Activated T-helper 1 cell treated with anti-CD3 and anti-CD28 coated beads, Interleukin-12 subunit alpha, Interleukin-12 subunit beta, Interleukin-2, Interleukin-4 antibody, amounts not matched to agents 30 ng/mL and 10 ng/mL and 1 ng/mL, durations not matched to agents 14 hours and 24 hours and 36 hours (primary cell): ENCODE data around the gene GID4. TPM values are rescaled to one million over a fixed set of nuclear protein-coding genes. Genes with fewer than 3 reads are reported as not detected.
A peak's percentile ranks its signal among the peaks of the same experiment; 100 is the strongest.

Experiments
- DNase-seq: peaks from one replicate; pipeline ENCODE4 v3.0.0; 2021; ENCODE audit warnings: low spot score
- H3K27ac Mint-ChIP-seq: one replicate; pipeline ENCODE4 v1.8.0; 2021; ENCODE audit warnings: mild to moderate bottlenecking, mixed read lengths
- H3K27me3 Mint-ChIP-seq: one replicate; pipeline ENCODE4 v1.8.0; 2022; ENCODE audit warnings: mild to moderate bottlenecking, moderate library complexity, mixed read lengths; ENCODE audit not compliant: insufficient read depth
- H3K36me3 Mint-ChIP-seq: one replicate; pipeline ENCODE4 v1.8.0; 2021; ENCODE audit warnings: low read depth, mixed read lengths
- H3K4me1 Mint-ChIP-seq: one replicate; pipeline ENCODE4 v1.8.0; 2021; ENCODE audit warnings: low read depth, mixed read lengths
- H3K4me3 Mint-ChIP-seq: one replicate; pipeline ENCODE4 v1.8.0; 2021; ENCODE audit warnings: mild to moderate bottlenecking, moderate library complexity, mixed read lengths
- H3K9me3 Mint-ChIP-seq: one replicate; pipeline ENCODE4 v1.8.0; 2021; ENCODE audit warnings: mixed read lengths
- intact Hi-C: fragments of 100-400 bp; cut with micrococcal nuclease; formaldehyde crosslinking; loops from one replicate; pipeline ENCODE4 v1.15.1; 2024
- total RNA-seq: library from RNA; stranded (reverse); gene quantifications from 2 replicates; pipeline ENCODE4 v1.2.3, GENCODE V29; 2022

The GID4 gene
- total RNA-seq, 1 donor from 2014 or later, result 9.6 TPM

GRCh38 chr17:18071751-18072150 is 32.5 kb downstream of the GID4 start:
- no peaks in the 10 kb centered on the region for H3K9me3 Mint-ChIP-seq
- no peaks in the 10 kb centered on the region for H3K4me1 Mint-ChIP-seq
- peaks cover 9% of the 10 kb centered on the region for H3K27me3 Mint-ChIP-seq
- intact Hi-C loops, result no loop called here
- H3K27ac Mint-ChIP-seq, result no peak overlapping the region
- no peak overlapping the region for H3K4me3 Mint-ChIP-seq
- no peak for DNase-seq
- H3K36me3 Mint-ChIP-seq, result no peaks in the 10 kb centered on the region

DNA sequence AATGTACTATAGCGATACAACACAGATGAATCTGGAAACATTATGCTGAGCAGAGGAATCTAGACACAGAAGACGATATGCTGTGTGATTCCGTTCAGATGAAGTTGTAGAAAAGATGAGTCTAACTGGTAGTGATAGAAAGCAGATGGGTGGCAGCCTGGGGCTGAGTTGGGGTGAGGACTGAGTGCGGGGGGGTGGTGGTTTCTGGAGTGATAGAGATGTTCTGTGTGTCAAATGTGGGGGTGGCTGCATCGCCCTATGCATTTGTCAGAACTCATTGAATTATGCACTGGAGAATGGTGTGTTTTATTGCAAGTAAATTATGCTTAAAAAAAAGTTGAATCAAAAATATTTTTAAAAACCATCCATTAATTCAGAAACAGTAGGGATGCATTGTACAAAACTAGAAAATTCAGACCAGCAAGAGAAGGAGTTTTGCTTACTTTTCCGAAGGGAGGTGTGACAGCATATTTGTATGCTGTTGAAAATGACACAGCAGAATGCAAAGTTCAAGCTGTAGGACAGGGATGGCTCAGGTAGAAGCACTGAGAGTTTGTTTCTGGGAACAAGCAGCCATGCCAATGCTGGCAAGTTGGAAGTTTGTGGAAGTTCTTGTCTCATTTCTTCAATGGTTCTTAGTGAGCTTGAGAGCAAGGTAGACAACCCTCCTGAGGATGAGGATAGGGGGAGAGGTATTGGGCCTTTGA is 35.5 kb downstream of the GID4 start:
- intact Hi-C loops, result no loop called here
- no peaks in the 10 kb centered on the region for H3K9me3 Mint-ChIP-seq
- H3K4me1 Mint-ChIP-seq, result no peaks in the 10 kb centered on the region

GRCh38 chr17:18076936-18077335 is 37.7 kb downstream of the GID4 start:
- intact Hi-C loops, result no loop called here
- DNase-seq, result no peak
- Mint-ChIP-seq H3K4me3 (no peak overlapping the region), H3K36me3 (no peaks in the 10 kb centered on the region), H3K27me3 (peaks cover 8% of the 10 kb centered on the region), H3K27ac (no peak overlapping the region), H3K9me3 (no peaks in the 10 kb centered on the region), H3K4me1 (no peaks in the 10 kb centered on the region)

More for the DNA sequence above, 35.5 kb downstream of the GID4 start:
- H3K36me3 Mint-ChIP-seq, result no peaks in the 10 kb centered on the region
- no peak for DNase-seq
- H3K27me3 Mint-ChIP-seq, result peaks cover 13% of the 10 kb centered on the region
- H3K27ac Mint-ChIP-seq, result no peak overlapping the region
- no peak overlapping the region for H3K4me3 Mint-ChIP-seq

DNA sequence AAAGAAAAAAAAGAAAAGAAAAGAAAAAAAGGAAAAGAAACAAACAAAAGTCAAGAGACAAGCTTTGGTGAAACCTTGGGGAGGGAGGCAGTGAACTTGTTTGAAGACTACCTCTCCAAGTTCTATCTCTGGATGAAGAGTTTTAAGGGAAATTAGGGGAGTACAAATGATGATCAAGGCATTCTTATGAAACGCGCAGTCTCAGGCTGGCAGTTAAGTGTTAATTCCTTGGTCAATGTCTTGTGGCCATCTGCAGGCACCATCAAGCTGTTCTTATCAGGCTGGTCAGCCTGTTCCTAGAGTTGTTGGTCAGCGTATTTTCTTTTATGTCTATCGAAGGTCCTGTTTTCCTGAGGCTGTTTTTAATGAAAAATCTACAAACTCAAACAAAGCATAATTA is 40.3 kb downstream of the GID4 start:
- no peaks in the 10 kb centered on the region for H3K4me1 Mint-ChIP-seq
- peaks cover 8% of the 10 kb centered on the region for H3K27me3 Mint-ChIP-seq
- intact Hi-C loops, result no loop called here
- no peaks in the 10 kb centered on the region for H3K9me3 Mint-ChIP-seq
- H3K36me3 Mint-ChIP-seq, result no peaks in the 10 kb centered on the region
- DNase-seq, result no peak
- H3K4me3 Mint-ChIP-seq, result no peak overlapping the region
- no peak overlapping the region for H3K27ac Mint-ChIP-seq

DNA sequence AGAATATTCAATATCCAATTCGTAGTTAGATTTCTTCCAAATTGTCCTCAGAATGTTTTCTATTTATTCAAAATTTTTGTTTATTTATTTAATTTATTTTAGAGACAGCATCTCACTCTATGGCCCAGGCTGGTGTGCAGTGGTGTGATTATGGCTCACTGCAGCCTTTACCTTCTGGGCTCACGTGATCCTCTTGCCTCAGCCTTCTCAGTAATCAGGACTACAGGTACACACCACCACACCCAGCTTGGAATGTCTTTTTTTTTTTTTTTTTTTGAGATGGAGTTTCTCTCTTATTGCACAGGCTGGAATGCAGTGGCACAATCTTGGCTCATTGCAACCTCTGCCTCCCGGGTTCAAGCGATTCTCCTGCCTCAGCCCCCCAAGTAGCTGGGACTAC is 45.0 kb downstream of the GID4 start:
- intact Hi-C loops, result no loop called here
- H3K27me3 Mint-ChIP-seq, result peaks cover 4% of the 10 kb centered on the region
- H3K9me3 Mint-ChIP-seq, result no peaks in the 10 kb centered on the region
- no peak overlapping the region for H3K4me3 Mint-ChIP-seq
- H3K4me1 Mint-ChIP-seq, result peaks cover 10% of the 10 kb centered on the region
- peaks cover 2% of the 10 kb centered on the region for H3K36me3 Mint-ChIP-seq
- H3K27ac Mint-ChIP-seq, result no peak overlapping the region
- no peak for DNase-seq

DNA sequence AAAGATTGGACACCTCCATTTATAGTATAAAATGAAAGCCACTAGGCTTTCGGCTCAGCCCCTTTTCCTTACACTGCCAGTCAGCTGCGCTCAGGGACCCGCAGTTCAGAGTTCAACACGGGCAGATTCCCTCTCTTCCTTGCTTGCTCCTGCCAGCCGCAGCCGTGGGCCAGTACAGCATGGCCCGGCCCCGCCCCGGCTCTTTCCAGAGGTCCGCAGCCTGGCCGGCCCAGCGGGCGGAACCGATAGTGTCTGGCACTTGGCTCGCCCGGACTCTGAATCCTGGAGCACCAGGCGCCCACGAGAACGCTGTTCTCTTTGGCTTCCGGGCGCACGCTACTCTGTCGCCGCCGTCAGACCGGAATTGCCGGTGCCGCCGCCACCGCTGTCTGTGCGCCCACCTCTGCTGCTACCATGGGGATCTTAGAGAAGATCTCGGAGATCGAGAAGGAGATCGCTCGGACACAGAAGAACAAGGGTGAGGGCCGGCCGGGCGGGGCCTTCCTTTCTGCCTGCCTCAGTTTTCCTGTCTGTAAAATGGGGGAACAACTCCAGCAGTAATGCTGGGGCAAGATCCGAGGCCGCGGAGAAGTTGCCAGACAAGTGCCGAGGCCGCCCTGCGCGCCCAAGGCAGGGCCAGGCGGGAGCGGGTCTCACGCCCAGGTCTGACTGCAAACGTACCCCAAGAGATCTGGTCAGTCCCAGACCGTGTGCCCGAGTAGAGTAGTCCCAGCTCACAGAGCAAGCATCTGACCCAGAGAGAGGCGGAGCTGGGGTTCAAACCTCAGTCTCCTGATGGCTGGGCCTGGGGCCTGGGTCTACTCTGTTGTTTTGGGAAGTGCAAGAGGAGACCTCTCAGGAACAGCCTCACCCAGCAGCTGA is 48.6 kb downstream of the GID4 start, which contains the start of gene DRG2:
Gene DRG2 (plus strand): TSS at position 339 of the 882 bp plus-strand sequence. CDS start 76 bp downstream, at position 415.
- Mint-ChIP-seq H3K27ac (peak within 1 kb of the TSS; percentile 96), H3K27me3 (no peaks in the 10 kb centered on the region), H3K36me3 (peaks cover 8% of the 10 kb centered on the region), H3K4me1 (peaks cover 17% of the 10 kb centered on the region), H3K9me3 (no peaks in the 10 kb centered on the region), H3K4me3 (peak within 1 kb of the TSS; percentile 95)
- peak; percentile 84 for DNase-seq
- intact Hi-C loops, result loop anchor here (1.0 to 5.0 kb wide), 8 partner anchors 49 to 396 kb away; partner anchors contain the start of genes ALKBH5, ATPAF2, DRC3 and GID4

DNA sequence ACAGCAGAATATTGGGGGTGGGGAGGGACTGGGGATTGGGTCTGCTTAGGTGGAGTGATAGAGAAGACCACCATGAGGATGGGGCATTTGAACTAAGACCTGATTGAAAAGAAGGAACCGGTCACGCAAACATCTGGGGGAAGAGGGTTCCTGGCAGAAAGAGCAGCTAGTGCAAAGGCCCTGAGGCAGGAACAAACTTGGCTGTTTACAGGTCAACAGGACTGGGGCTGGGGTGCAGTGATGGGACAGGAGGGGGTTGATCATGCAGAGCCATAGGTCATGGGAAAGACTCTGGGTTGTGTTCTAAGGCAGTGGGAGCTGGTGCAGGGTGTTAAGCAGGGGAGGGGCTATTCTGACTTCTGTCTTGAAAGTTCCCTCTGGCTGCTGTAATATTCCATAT is 50.4 kb downstream of the GID4 start:
- peaks cover 17% of the 10 kb centered on the region for H3K4me1 Mint-ChIP-seq
- intact Hi-C loops, result loop anchor here (5.0 kb wide), 3 partner anchors 138 to 397 kb away; partner anchors contain the start of gene LLGL1
- no peaks in the 10 kb centered on the region for H3K9me3 Mint-ChIP-seq
- no peak for DNase-seq
- H3K36me3 Mint-ChIP-seq, result peaks cover 19% of the 10 kb centered on the region
- H3K27ac Mint-ChIP-seq, result peak overlapping the region; percentile 4
- H3K4me3 Mint-ChIP-seq, result peak overlapping the region; percentile 95
- H3K27me3 Mint-ChIP-seq, result no peaks in the 10 kb centered on the region

DNA sequence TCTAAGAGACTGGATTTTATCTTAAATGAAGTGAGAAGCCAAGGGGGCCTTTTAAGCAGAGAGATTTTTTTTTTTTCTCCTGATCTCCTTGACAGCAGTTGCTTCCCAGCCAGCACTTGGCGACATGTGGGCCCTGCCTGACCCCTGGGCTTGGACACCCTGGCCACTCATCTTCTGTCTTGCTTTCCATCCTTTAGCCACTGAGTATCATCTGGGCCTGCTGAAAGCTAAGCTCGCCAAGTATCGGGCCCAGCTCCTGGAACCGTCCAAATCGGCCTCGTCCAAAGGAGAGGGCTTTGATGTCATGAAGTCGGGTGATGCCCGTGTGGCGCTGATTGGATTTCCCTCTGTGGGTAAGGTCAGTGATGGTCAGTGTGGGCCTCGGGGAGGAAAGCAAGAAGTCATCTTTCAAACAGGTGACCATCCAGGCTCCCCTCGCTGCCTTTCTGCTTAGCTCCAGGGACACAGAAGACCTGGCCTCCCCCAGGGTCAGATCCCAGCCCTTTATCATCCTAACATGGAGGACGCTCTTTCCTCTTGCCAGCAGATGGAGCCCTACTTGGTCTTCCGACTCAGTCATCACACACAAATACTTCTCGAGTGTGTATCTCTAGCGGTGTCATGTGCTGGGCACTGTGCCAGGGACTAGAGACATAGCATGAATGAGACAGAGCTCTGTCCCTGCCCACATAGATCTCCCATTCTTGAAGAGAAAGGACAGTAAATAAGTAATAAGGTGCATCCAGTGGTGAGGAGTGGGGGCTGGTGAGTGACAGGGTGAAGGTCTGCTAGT is 54.6 kb downstream of the GID4 start:
- DNase-seq, result no peak
- peaks cover 32% of the 10 kb centered on the region for H3K36me3 Mint-ChIP-seq
- H3K27ac Mint-ChIP-seq, result no peak overlapping the region
- peaks cover 12% of the 10 kb centered on the region for H3K4me1 Mint-ChIP-seq
- H3K9me3 Mint-ChIP-seq, result no peaks in the 10 kb centered on the region
- H3K4me3 Mint-ChIP-seq, result no peak overlapping the region
- no peaks in the 10 kb centered on the region for H3K27me3 Mint-ChIP-seq
- intact Hi-C loops, result no loop called here

GRCh38 chr17:18094409-18094807 is 55.2 kb downstream of the GID4 start:
- DNase-seq, result no peak
- intact Hi-C loops, result no loop called here
- Mint-ChIP-seq H3K36me3 (peaks cover 35% of the 10 kb centered on the region), H3K27me3 (no peaks in the 10 kb centered on the region), H3K27ac (no peak overlapping the region), H3K4me1 (peaks cover 6% of the 10 kb centered on the region), H3K9me3 (no peaks in the 10 kb centered on the region), H3K4me3 (no peak overlapping the region)

GRCh38 chr17:18099516-18099915 is 60.3 kb downstream of the GID4 start:
- intact Hi-C loops, result no loop called here
- H3K4me3 Mint-ChIP-seq, result no peak overlapping the region
- H3K4me1 Mint-ChIP-seq, result no peaks in the 10 kb centered on the region
- H3K27ac Mint-ChIP-seq, result no peak overlapping the region
- no peaks in the 10 kb centered on the region for H3K27me3 Mint-ChIP-seq
- no peaks in the 10 kb centered on the region for H3K9me3 Mint-ChIP-seq
- no peak for DNase-seq
- H3K36me3 Mint-ChIP-seq, result peaks cover 23% of the 10 kb centered on the region

- H3K27me3 Mint-ChIP-seq, result no peaks in the 10 kb centered on the region
- H3K27ac Mint-ChIP-seq, result no peak overlapping the region
- no peak overlapping the region for H3K4me3 Mint-ChIP-seq
- no peaks in the 10 kb centered on the region for H3K4me1 Mint-ChIP-seq
- no peaks in the 10 kb centered on the region for H3K9me3 Mint-ChIP-seq
- no peak for DNase-seq
- peaks cover 19% of the 10 kb centered on the region for H3K36me3 Mint-ChIP-seq
- intact Hi-C loops, result no loop called here
These were observed 61.4 kb downstream of the GID4 start for GRCh38 chr17:18100616-18101015.

- H3K27me3 Mint-ChIP-seq, result no peaks in the 10 kb centered on the region
These were observed 62.6 kb downstream of the GID4 start for GRCh38 chr17:18101828-18102227.

More at GRCh38 chr17:18101828-18102227, 62.6 kb downstream of the GID4 start:
- Mint-ChIP-seq H3K36me3 (peaks cover 8% of the 10 kb centered on the region), H3K4me3 (no peak overlapping the region), H3K27ac (no peak overlapping the region), H3K4me1 (no peaks in the 10 kb centered on the region), H3K9me3 (no peaks in the 10 kb centered on the region)
- intact Hi-C loops, result no loop called here
- no peak for DNase-seq
